Upper lobe of left lung (tissue), 6 donors: ENCODE results near the gene LRRFIP1. TPM values are rescaled to one million over a fixed set of nuclear protein-coding genes. Genes with fewer than 3 reads are reported as not detected.

Source experiments
- ATAC-seq, 2 donors: fragments of 200-7000 bp; cut with Tn5 transposase; one replicate each; pipeline ENCODE4 v1.9.1; 2022; ENCODE audit warnings: mild to moderate bottlenecking in 2 of 2, moderate library complexity in 2 of 2; ENCODE audit not compliant: low FRiP score in 2 of 2
- DNase-seq, 2 donors: peaks; one replicate each; pipeline ENCODE4 v3.0.0-alpha.2; 2019 to 2020
- H3K27ac ChIP-seq, 4 donors: fragments of 200-600 bp; sonication (generic); one replicate each; pipeline ENCODE4 v1.5.1; 2016 to 2019
- H3K27me3 ChIP-seq, 4 donors: fragments of 200-600 bp; sonication (generic); one replicate each; pipeline ENCODE4 v1.5.1; 2017 to 2019
- H3K36me3 ChIP-seq, 4 donors: fragments of 200-600 bp; sonication (generic); one replicate each; pipeline ENCODE4 v1.5.1; 2016 to 2019
- H3K4me1 ChIP-seq, 4 donors: fragments of 200-600 bp; sonication (generic); one replicate each; pipeline ENCODE4 v1.5.1; 2018 to 2019
- H3K4me3 ChIP-seq, 4 donors: fragments of 200-600 bp; sonication (generic); one replicate each; pipeline ENCODE4 v1.5.1; 2017 to 2019; ENCODE audit warnings: mild to moderate bottlenecking in 2 of 4, moderate library complexity in 1 of 4
- H3K9me3 ChIP-seq, 4 donors: fragments of 200-600 bp; sonication (generic); one replicate each; pipeline ENCODE4 v1.5.1; 2018 to 2019
- CTCF ChIP-seq, 6 experiments: fragments of 450-650 bp in 4 of 6; fragments of 200-600 bp in 2 of 6; sonication (generic) in 2 of 6; IDR thresholded peaks; one replicate each; pipeline ENCODE4 v1.5.1; 2016 to 2019; ENCODE audit warnings: antibody characterized with exemption in 6 of 6
- EP300 ChIP-seq, 4 donors: sonication (generic); formaldehyde crosslinking; IDR thresholded peaks; one replicate each; pipeline ENCODE4 v1.5.1; 2017; ENCODE audit warnings: antibody characterized with exemption in 4 of 4, control low read depth in 2 of 4
- POLR2A ChIP-seq, 4 donors: fragments of 450-650 bp; IDR thresholded peaks; one replicate each; pipeline ENCODE4 v1.5.1; 2016 to 2017; ENCODE audit warnings: antibody characterized with exemption in 4 of 4, mild to moderate bottlenecking in 2 of 4
- POLR2AphosphoS5 ChIP-seq, 2 donors: sonication (generic); formaldehyde crosslinking; IDR thresholded peaks; one replicate each; pipeline ENCODE4 v1.5.1; 2017; ENCODE audit warnings: antibody characterized with exemption in 2 of 2
- WGBS, 2 donors: methylation state at CpG; one replicate each; pipeline ENCODE4 v1.1.5; 2017 to 2018; 5-methylcytosine and 5-hydroxymethylcytosine counted together
- total RNA-seq, 6 donors: library from RNA; depleted of rRNA in 4 of 6; stranded (reverse); fragments of >200 nt in 4 of 6; gene quantifications; one replicate each; pipeline versions ENCODE4 v1.1.0 to v1.2.1, GENCODE V29; 2016 to 2021
- donor health status: DM: no; HTN: no; CAD: no; lungs with moderate emphysema.
- donor health status: DM: no; HTN: yes; CAD: no; lungs with severe emphysema.

LRRFIP1 gene
- total RNA-seq, 6 donors from 2014 or later, result 185 to 291 (median 242) TPM

GRCh38 chr2:237647176-237648015 lies 20.0 kb downstream of the LRRFIP1 start:
- Histone ChIP-seq H3K4me3 (no peak overlapping the region), H3K36me3 (peaks cover 0 to 14% (median 2%) of the 10 kb centered on the region in 4 donors), H3K9me3 (no peaks in the 10 kb centered on the region), H3K4me1 (peaks cover 0 to 14% (median 12%) of the 10 kb centered on the region in 4 donors), H3K27me3 (no peaks in the 10 kb centered on the region), H3K27ac (no peak overlapping the region)
- WGBS, 2 donors, result 85 to 90% methylated on average over 9 to 18 of the region's 20 CpGs
- DNase-seq (peak in 1 of 2 donors; percentile 66), ATAC-seq (peak in 1 of 2 donors; percentile 4)
- TF ChIP-seq EP300 (IDR thresholded peaks at IDR 0.05) (no peak), CTCF (IDR thresholded peaks at IDR 0.05) (no peak), POLR2A (IDR thresholded peaks at IDR 0.05) (no peak), POLR2AphosphoS5 (IDR thresholded peaks at IDR 0.05) (no peak)

GRCh38 chr2:237648016-237648381 lies 20.6 kb downstream of the LRRFIP1 start:
- Histone ChIP-seq H3K9me3 (no peaks in the 10 kb centered on the region), H3K4me3 (no peak overlapping the region), H3K4me1 (peaks cover 0 to 14% (median 12%) of the 10 kb centered on the region in 4 donors), H3K36me3 (peaks cover 0 to 14% (median 2%) of the 10 kb centered on the region in 4 donors), H3K27ac (no peak overlapping the region), H3K27me3 (no peaks in the 10 kb centered on the region)
- ATAC-seq, result no peak
- DNase-seq, result no peak
- 94% methylated on average over 9 of the region's 9 CpGs for WGBS, 2 donors
- TF ChIP-seq EP300 (IDR thresholded peaks at IDR 0.05) (no peak), CTCF (IDR thresholded peaks at IDR 0.05) (no peak), POLR2A (IDR thresholded peaks at IDR 0.05) (no peak), POLR2AphosphoS5 (IDR thresholded peaks at IDR 0.05) (no peak)

- peaks cover 0 to 14% (median 12%) of the 10 kb centered on the region in 4 donors for H3K4me1 ChIP-seq
- H3K9me3 ChIP-seq, result no peaks in the 10 kb centered on the region
- peak overlapping the region in 1 of 4 donors; percentile 30 for H3K27ac ChIP-seq
- ATAC-seq, result no peak
- H3K4me3 ChIP-seq, result no peak overlapping the region
- no peaks in the 10 kb centered on the region for H3K27me3 ChIP-seq
- peak in 1 of 2 donors; percentile 40 for DNase-seq
- 91 to 93% methylated on average over 17 of the region's 17 CpGs for WGBS, 2 donors
- peaks cover 0 to 12% (median 2%) of the 10 kb centered on the region in 4 donors for H3K36me3 ChIP-seq
- no peak for TF ChIP-seq CTCF (IDR thresholded peaks at IDR 0.05)
- TF ChIP-seq EP300 (IDR thresholded peaks at IDR 0.05), result no peak
- no peak for TF ChIP-seq POLR2A (IDR thresholded peaks at IDR 0.05)
- TF ChIP-seq POLR2AphosphoS5 (IDR thresholded peaks at IDR 0.05), result no peak
Observed at GRCh38 chr2:237649541-237650454, 22.4 kb downstream of the LRRFIP1 start.

GRCh38 chr2:237650455-237650850 lies 23.1 kb downstream of the LRRFIP1 start:
- ATAC-seq (peak; percentile 54 to 90), DNase-seq (peak in 1 of 2 donors; percentile 91)
- Histone ChIP-seq H3K4me3 (no peak overlapping the region), H3K36me3 (peaks cover 0 to 7% (median 0%) of the 10 kb centered on the region in 4 donors), H3K27ac (peak overlapping the region in 1 of 4 donors; percentile 30), H3K4me1 (peaks cover 0 to 14% (median 12%) of the 10 kb centered on the region in 4 donors), H3K9me3 (no peaks in the 10 kb centered on the region), H3K27me3 (no peaks in the 10 kb centered on the region)
- TF ChIP-seq CTCF (IDR thresholded peaks at IDR 0.05) (no peak), EP300 (IDR thresholded peaks at IDR 0.05) (no peak), POLR2AphosphoS5 (IDR thresholded peaks at IDR 0.05) (no peak), POLR2A (IDR thresholded peaks at IDR 0.05) (no peak)
- WGBS, 2 donors, result 66 to 79% methylated on average over 7 of the region's 7 CpGs
